Keratinocyte (primary cell): ENCODE measurements around the gene MARCHF3. TPM values are rescaled to one million over a fixed set of nuclear protein-coding genes. Genes with fewer than 3 reads are reported as not detected.
A peak's percentile ranks its signal among the peaks of the same experiment; 100 is the strongest.

ENCODE experiments used
- DNase-seq: peaks from one replicate; pipeline ENCODE4 v3.0.0-alpha.2; 2011; ENCODE audit warnings: low read depth, missing footprints, low spot score
- FAIRE-seq: peaks from 2 replicates; lab custom pipeline; 2011; peaks lifted over from hg19 to GRCh38; lab: Jason Lieb, UNC
- H2AFZ ChIP-seq: 2 replicates; pipeline ENCODE4 v1.6.0; 2012; ENCODE audit warnings: low read length, control low read depth, inconsistent platforms; ENCODE audit not compliant: control insufficient read depth
- H3K27ac ChIP-seq: 2 replicates; pipeline ENCODE4 v1.5.1; 2011; ENCODE audit warnings: low read length; ENCODE audit not compliant: control insufficient read depth, insufficient read depth
- H3K27me3 ChIP-seq: 3 replicates; pipeline ENCODE4 v1.6.0; 2011; ENCODE audit warnings: low read length; ENCODE audit not compliant: control insufficient read depth, insufficient read depth; ENCODE audit errors: extremely low read depth
- H3K36me3 ChIP-seq, 2 experiments: 2 replicates in 1 of 2; 3 replicates in 1 of 2; pipeline ENCODE4 v1.5.1; 2011; ENCODE audit warnings: low read length in 2 of 2, mild to moderate bottlenecking in 1 of 2; ENCODE audit not compliant: control insufficient read depth in 2 of 2, insufficient read depth in 2 of 2; ENCODE audit errors: extremely low read depth in 1 of 2
- H3K4me1 ChIP-seq: 3 replicates; pipeline ENCODE4 v1.5.1; 2011; ENCODE audit warnings: low read length; ENCODE audit not compliant: control insufficient read depth, insufficient read depth; ENCODE audit errors: extremely low read depth
- H3K4me2 ChIP-seq: 3 replicates; pipeline ENCODE4 v1.6.0; 2011; ENCODE audit warnings: low read depth, low read length; ENCODE audit not compliant: control insufficient read depth, insufficient read depth; ENCODE audit errors: extremely low read depth
- H3K4me3 ChIP-seq, 3 experiments: fragments of 200-600 bp in 1 of 3; sonication (generic) in 1 of 3; 2 replicates in 2 of 3; 3 replicates in 1 of 3; pipeline ENCODE4 v1.5.1; 2011 to 2016; ENCODE audit warnings: low read length in 3 of 3, mild to moderate bottlenecking in 3 of 3, control low read depth in 2 of 3, inconsistent platforms in 1 of 3, low read depth in 1 of 3, mixed read lengths in 1 of 3, mixed run types in 1 of 3, moderate library complexity in 1 of 3; ENCODE audit not compliant: control insufficient read depth in 2 of 3, insufficient read depth in 2 of 3; ENCODE audit errors: extremely low read depth in 1 of 3
- H3K79me2 ChIP-seq: 2 replicates; pipeline ENCODE4 v1.6.0; 2012; ENCODE audit warnings: low read length; ENCODE audit not compliant: control insufficient read depth, insufficient read depth
- H3K9ac ChIP-seq: 3 replicates; pipeline ENCODE4 v1.6.0; 2011; ENCODE audit warnings: low read length; ENCODE audit not compliant: control insufficient read depth, insufficient read depth; ENCODE audit errors: extremely low read depth
- H3K9me1 ChIP-seq: 3 replicates; pipeline ENCODE4 v1.6.0; 2011; ENCODE audit warnings: low read length; ENCODE audit not compliant: control insufficient read depth, insufficient read depth; ENCODE audit errors: extremely low read depth
- H3K9me3 ChIP-seq: 2 replicates; pipeline ENCODE4 v1.5.1; 2012; ENCODE audit warnings: low read depth, low read length; ENCODE audit not compliant: control insufficient read depth
- H4K20me1 ChIP-seq: 3 replicates; pipeline ENCODE4 v1.6.0; 2011; ENCODE audit warnings: low read length; ENCODE audit not compliant: control insufficient read depth, insufficient read depth; ENCODE audit errors: extremely low read depth
- CTCF ChIP-seq, 3 experiments: IDR thresholded peaks in 1 of 3; conservative IDR thresholded peaks in 1 of 3; optimal IDR thresholded peaks in 1 of 3; 2 replicates in 2 of 3; 3 replicates in 1 of 3; pipeline versions ENCODE3 to v1.5.1; 2011; ENCODE audit warnings: low read length in 3 of 3, mild to moderate bottlenecking in 3 of 3, moderate library complexity in 2 of 3, control low read depth in 1 of 3, inconsistent platforms in 1 of 3; ENCODE audit not compliant: insufficient read depth in 2 of 3; ENCODE audit errors: extremely low read depth in 1 of 3
- EZH2 ChIP-seq: IDR thresholded peaks from one replicate; pipeline ENCODE4 v1.6.1; 2012; ENCODE audit warnings: inconsistent platforms, mild to moderate bottlenecking, low read length, moderate library complexity
- dilution Hi-C: fragments of 300-500 bp; cut with MboI; formaldehyde crosslinking; loops from one replicate; pipeline ENCODE4 v1.7.0; 2020; ENCODE audit warnings: low sequenced_read_pairs; ENCODE audit not compliant: extremely low pct_ligation_motif_present
- polyA plus RNA-seq, 5 experiments: library from polyadenylated mRNA; depleted of rRNA in 3 of 5; stranded (reverse) in 3 of 5; stranded (forward) in 1 of 5; unstranded in 1 of 5; fragments of >200 nt; gene quantifications; 1 replicate in 1 of 5; 2 replicates in 3 of 5; 3 replicates in 1 of 5; pipeline versions ENCODE4 v1.2.1 to v1.2.3, GENCODE V29; 2011 to 2012; ENCODE audit warnings: missing spikeins in 2 of 5, low read depth in 1 of 5, low replicate concordance in 1 of 5

Gene MARCHF3
- polyA plus RNA-seq, 1 donor (not counting 4 experiments of a cell fraction or from before 2014, with no cell fraction given): 0.45 TPM

- Histone ChIP-seq H3K79me2 (no peaks in the 10 kb centered on the region), H3K9me3 (no peaks in the 10 kb centered on the region), H3K4me2 (no peak overlapping the region), H3K27ac (no peak overlapping the region), H2AFZ (no peak overlapping the region), H3K36me3 (no peaks in the 10 kb centered on the region), H3K9me1 (no peaks in the 10 kb centered on the region), H3K4me1 (no peaks in the 10 kb centered on the region), H3K4me3 (no peak overlapping the region), H3K9ac (no peak overlapping the region), H3K27me3 (no peaks in the 10 kb centered on the region), H4K20me1 (no peaks in the 10 kb centered on the region)
- TF ChIP-seq CTCF (optimal IDR thresholded peaks at IDR 0.05 in 1 of 3, IDR thresholded peaks at IDR 0.05 in 1 of 3, conservative IDR thresholded peaks at IDR 0.05 in 1 of 3; ENCODE audit: extremely low read depth in 1 of 3, insufficient read depth in 2 of 3, low read length in 3 of 3) (no peak), EZH2 (no peak)
- dilution Hi-C loops: no loop called here
- no peak for DNase-seq
- no peak for FAIRE-seq
These were observed 44.1 kb upstream of the MARCHF3 start for GRCh38 chr5:127074466-127074865.

GRCh38 chr5:127072861-127073846, 42.8 kb upstream of the MARCHF3 start, which contains the start of gene C5orf63:
C5orf63 (minus strand) TSS chr5:127073502; CDS start chr5:127058995, 14,507 bp downstream.
- Histone ChIP-seq H3K36me3 (no peaks in the 10 kb centered on the region), H3K9me3 (no peaks in the 10 kb centered on the region), H3K4me3 (peak within 1 kb of the TSS; percentile 61 to 75 (median 66)), H3K79me2 (no peaks in the 10 kb centered on the region), H4K20me1 (no peaks in the 10 kb centered on the region), H2AFZ (peak within 1 kb of the TSS; percentile 74), H3K9me1 (no peaks in the 10 kb centered on the region), H3K27me3 (no peaks in the 10 kb centered on the region), H3K27ac (peak within 1 kb of the TSS; percentile 39), H3K4me2 (peak within 1 kb of the TSS; percentile 81), H3K4me1 (no peaks in the 10 kb centered on the region), H3K9ac (peak within 1 kb of the TSS; percentile 66)
- no peak for DNase-seq
- TF ChIP-seq CTCF (optimal IDR thresholded peaks at IDR 0.05 in 1 of 3, IDR thresholded peaks at IDR 0.05 in 1 of 3, conservative IDR thresholded peaks at IDR 0.05 in 1 of 3; ENCODE audit: extremely low read depth in 1 of 3, insufficient read depth in 2 of 3, low read length in 3 of 3) (peak in 2 of 3 experiments; percentile 11 to 24), EZH2 (no peak)
- no peak for FAIRE-seq
- dilution Hi-C loops: no loop called here
